Measurements from ENCODE around the gene PPP2R3C.

PPP2R3C gene

DNA sequence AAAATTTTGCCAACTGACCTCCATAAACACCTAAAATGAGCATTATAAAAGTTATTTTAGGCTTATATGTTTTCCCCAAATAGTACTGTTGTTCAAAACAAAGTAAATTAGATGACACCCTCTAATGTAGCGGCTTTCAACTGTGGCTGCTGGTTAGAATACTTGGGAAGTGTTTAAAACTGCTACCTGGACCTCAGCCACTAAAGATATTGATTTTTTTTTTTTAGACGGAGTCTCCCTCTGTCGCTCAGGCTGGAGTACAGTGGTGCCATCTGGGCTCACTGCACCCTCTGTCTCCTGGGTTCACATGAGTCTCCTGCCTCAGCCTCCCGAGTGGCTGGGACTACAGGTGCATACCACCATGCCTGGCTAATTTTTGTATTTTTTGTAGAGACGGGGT, 16.8 kb upstream of the PPP2R3C start:
- H3K4me3 ChIP-seq (ENCODE audit: low read depth, low read length), result no peak overlapping the region
- no peak for DNase-seq (ENCODE audit: low read depth, low spot score)
- ChIA-PET CTCF (interaction anchor here (0.8 to 17.0 kb wide), 7 partner anchors 10 to 550 kb away, joined by 3 to 573 read pairs (median 4); partner anchors contain the start of genes NFKBIA, PPP2R3C and PRORP), POLR2A (no interaction called here)
- TF ChIP-seq, protein P1, sequence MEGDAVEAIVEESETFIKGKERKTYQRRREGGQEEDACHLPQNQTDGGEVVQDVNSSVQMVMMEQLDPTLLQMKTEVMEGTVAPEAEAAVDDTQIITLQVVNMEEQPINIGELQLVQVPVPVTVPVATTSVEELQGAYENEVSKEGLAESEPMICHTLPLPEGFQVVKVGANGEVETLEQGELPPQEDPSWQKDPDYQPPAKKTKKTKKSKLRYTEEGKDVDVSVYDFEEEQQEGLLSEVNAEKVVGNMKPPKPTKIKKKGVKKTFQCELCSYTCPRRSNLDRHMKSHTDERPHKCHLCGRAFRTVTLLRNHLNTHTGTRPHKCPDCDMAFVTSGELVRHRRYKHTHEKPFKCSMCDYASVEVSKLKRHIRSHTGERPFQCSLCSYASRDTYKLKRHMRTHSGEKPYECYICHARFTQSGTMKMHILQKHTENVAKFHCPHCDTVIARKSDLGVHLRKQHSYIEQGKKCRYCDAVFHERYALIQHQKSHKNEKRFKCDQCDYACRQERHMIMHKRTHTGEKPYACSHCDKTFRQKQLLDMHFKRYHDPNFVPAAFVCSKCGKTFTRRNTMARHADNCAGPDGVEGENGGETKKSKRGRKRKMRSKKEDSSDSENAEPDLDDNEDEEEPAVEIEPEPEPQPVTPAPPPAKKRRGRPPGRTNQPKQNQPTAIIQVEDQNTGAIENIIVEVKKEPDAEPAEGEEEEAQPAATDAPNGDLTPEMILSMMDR (IDR thresholded peaks at IDR 0.05; ENCODE audit: insufficient read depth, low read length, missing control alignments), result no peak

DNA sequence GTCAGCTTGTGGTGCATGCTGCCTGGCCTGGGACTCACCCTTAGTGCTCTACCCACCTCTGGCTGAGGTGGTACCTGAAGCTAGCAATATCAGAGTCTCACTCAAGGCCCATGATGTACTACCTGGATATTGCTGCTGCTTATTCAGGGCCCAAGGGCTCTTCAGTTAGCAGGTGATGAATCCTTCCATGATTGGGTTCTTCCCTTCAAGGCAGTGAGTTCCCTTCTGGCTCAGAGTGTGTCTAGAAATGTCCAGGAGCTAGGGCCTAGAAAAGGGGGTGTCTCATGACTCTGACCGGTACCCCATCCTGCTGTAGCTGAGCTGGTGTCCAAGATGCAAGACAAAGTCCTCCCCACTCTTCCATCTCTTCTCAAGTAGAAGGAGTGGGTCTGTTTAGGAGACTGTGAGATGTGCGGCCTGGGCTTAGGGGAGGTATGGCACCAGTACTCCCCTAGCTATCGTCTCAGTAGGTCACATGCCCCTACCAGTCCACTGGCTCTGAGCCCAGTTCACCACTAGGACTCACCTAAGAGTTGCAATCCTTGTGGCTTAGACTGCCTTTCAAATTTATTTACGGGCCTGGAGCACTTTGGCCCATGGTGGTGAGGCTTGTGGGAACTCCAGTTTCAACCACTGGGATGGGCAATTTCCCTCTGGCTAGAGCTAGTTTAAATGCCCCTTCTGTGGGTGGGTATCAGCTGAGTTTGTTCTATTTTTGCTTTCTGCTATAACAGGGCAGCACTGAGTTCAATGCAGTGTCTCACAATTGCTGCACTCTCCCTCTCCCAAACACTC, 12.7 kb upstream of the PPP2R3C start:
- TF ChIP-seq, protein P1 (IDR thresholded peaks at IDR 0.05; ENCODE audit: insufficient read depth, low read length, missing control alignments), result no peak
- CTCF ChIA-PET, result interaction anchor here (1.1 to 17.0 kb wide), 4 partner anchors 8 to 554 kb away, joined by 3 to 573 read pairs (median 7); partner anchors contain the start of gene NFKBIA

DNA sequence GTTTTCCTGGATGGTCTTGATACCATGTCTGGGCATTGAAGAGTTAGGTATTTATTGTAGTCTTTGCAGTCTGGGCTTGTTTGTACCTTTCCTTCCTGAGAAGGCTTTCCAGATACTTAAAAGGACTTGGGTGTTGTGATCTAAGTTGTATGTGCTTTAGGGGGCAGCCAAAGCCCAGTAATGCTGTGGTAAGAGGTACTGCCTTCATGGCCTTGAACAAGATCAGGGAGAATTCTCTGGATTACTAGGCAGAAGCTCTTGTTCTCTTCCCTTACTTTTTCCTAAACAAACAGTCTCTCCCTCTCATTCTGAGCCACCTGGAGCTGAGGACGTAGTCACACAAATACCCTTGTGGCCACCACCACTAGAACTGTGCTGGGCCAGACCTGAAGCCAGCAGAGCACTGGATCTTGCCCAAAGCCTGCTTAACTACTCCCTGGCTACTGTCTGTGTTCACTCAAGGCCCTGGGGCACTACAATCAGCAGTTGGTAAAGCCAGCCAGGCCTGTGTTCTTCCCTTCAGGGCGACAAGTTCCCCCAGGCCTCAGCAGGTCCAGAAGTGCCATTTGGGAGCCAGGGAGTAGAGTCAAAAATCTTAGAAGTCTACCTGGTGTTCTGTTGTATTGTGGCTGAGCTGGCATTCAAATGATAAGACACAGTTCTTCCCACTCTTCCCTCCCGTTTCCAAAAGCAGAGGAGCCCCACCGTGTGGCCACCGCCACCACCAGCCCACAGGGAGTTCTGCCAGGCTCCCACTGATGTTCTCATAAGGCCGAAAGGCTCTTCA, 11.9 kb upstream of the PPP2R3C start:
- POLR2A ChIA-PET, result no interaction called here
- no peak for DNase-seq (ENCODE audit: low read depth, low spot score)
- no peak overlapping the region for H3K4me3 ChIP-seq (ENCODE audit: low read depth, low read length)
- CTCF ChIA-PET, result interaction anchor here (1.1 to 17.0 kb wide), 4 partner anchors 9 to 555 kb away, joined by 3 to 573 read pairs (median 7); partner anchors contain the start of gene NFKBIA
- TF ChIP-seq, protein P1 (IDR thresholded peaks at IDR 0.05; ENCODE audit: insufficient read depth, low read length, missing control alignments), result no peak

More for the DNA sequence above, 12.7 kb upstream of the PPP2R3C start:
- H3K4me3 ChIP-seq (ENCODE audit: low read depth, low read length), result no peak overlapping the region
- POLR2A ChIA-PET, result no interaction called here
- DNase-seq (ENCODE audit: low read depth, low spot score), result no peak

DNA sequence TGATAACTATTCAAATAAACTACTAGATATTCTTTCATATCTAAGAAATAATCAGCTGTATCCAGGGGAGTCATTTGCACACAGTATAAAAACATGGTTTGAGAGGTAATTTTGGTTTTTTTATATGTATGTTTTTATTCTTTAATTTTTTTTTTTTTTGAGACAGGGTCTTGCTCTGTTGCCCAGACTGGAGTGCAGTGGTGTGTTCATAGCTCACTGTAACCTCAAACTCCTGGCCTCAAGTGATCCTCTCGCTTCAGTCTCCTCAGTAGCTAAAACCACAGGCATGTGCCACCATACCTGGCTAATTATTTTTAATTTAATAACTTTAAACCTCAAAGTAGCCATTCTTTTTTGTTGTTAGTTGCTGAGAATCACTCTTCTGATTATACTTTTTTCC, 2.3 kb upstream of the PPP2R3C start:
- TF ChIP-seq, protein P1 (IDR thresholded peaks at IDR 0.05; ENCODE audit: insufficient read depth, low read length, missing control alignments), result no peak
- ChIA-PET POLR2A (no interaction called here), CTCF (interaction anchor here (1.0 to 4.3 kb wide), 4 partner anchors 16 to 297 kb away, joined by 3 to 30 read pairs (median 5); no protein-coding TSS in a partner anchor)
- DNase-seq (ENCODE audit: low read depth, low spot score), result no peak
- H3K4me3 ChIP-seq (ENCODE audit: low read depth, low read length), result no peak overlapping the region

DNA sequence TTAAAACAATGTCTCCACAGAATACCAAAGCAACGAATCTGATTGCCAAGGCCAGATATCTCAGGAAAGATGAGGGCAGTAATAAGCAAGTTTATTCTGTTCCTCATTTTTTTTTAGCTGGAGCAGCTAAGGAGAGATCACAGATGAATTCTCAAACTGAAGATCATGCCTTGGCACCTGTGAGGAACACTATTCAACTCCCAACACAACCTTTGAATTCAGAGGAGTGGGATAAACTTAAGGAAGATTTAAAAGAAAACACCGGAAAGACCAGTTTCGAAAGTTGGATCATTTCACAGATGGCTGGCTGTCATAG, 1.6 kb upstream of the PPP2R3C start:
- DNase-seq (ENCODE audit: low read depth, low spot score), result no peak
- peak overlapping the region; percentile 97 for H3K4me3 ChIP-seq (ENCODE audit: low read depth, low read length)
- POLR2A ChIA-PET, result interaction anchor here (0.8 kb wide), 1 partner anchor 9 kb away, joined by 3 read pairs; no protein-coding TSS in a partner anchor
- CTCF ChIA-PET, result interaction anchor here (1.0 to 4.3 kb wide), 4 partner anchors 16 to 298 kb away, joined by 3 to 30 read pairs (median 5); no protein-coding TSS in a partner anchor
- TF ChIP-seq, protein P1 (IDR thresholded peaks at IDR 0.05; ENCODE audit: insufficient read depth, low read length, missing control alignments), result no peak
